Endothelial cell of umbilical vein (primary cell): Measurements from ENCODE around the gene NUP50. TPM values are rescaled to one million over a fixed set of nuclear protein-coding genes. Genes with fewer than 3 reads are reported as not detected.

ENCODE experiments used
- Bru-seq: library from RNA; stranded (reverse); fragments of 400-500 nt; gene quantifications from one replicate; lab custom pipeline; 2021; lab: Mats Ljungman, UMichigan
- BruChase-seq, 2 experiments: library from RNA; stranded (reverse); fragments of 400-500 nt; gene quantifications; one replicate each; lab custom pipeline; 2021; lab: Mats Ljungman, UMichigan
- BruUV-seq: library from RNA; stranded (reverse); fragments of 400-500 nt; replicated peaks from 2 replicates; lab custom pipeline; 2021; lab: Mats Ljungman, UMichigan
- CTCF ChIA-PET: fragments of 300-600, 350-600 bp; sonication (Branson Sonifier 250); formaldehyde crosslinking; loops from one replicate; lab custom pipeline; 2021; ENCODE audit warnings: antibody characterized with exemption, inconsistent platforms; lab: Charles Lee
- POLR2A ChIA-PET: fragments of 300-600, 350-600 bp; sonication (Branson Sonifier 250); formaldehyde crosslinking; loops from one replicate; lab custom pipeline; 2021; ENCODE audit warnings: antibody characterized with exemption, inconsistent platforms; lab: Charles Lee
- DNase-seq: peaks from one replicate; pipeline ENCODE4 v3.0.0-alpha.2; 2011; ENCODE audit warnings: low read depth, low spot score
- FAIRE-seq: peaks from 2 replicates; lab custom pipeline; 2011; peaks lifted over from hg19 to GRCh38; lab: Jason Lieb, UNC
- H2AFZ ChIP-seq: 2 replicates; pipeline ENCODE4 v1.6.0; 2012; ENCODE audit warnings: low read depth, low read length, control low read depth, inconsistent platforms
- H3K27ac ChIP-seq: 2 replicates; pipeline ENCODE4 v1.5.1; 2011; ENCODE audit warnings: low read depth, mild to moderate bottlenecking, control low read depth, low read length, moderate library complexity; ENCODE audit not compliant: insufficient read depth
- H3K27me3 ChIP-seq, 2 experiments: 2 replicates each; pipeline versions ENCODE4 v1.6.0 to v1.6.1; 2011; ENCODE audit warnings: low read length in 2 of 2, mixed read lengths in 1 of 2; ENCODE audit not compliant: control insufficient read depth in 2 of 2, insufficient read depth in 2 of 2
- H3K36me3 ChIP-seq, 2 experiments: 2 replicates in 1 of 2; 3 replicates in 1 of 2; pipeline ENCODE4 v1.5.1; 2011; ENCODE audit warnings: low read length in 2 of 2, mild to moderate bottlenecking in 1 of 2, moderate library complexity in 1 of 2; ENCODE audit not compliant: control insufficient read depth in 2 of 2, insufficient read depth in 2 of 2; ENCODE audit errors: extremely low read depth in 1 of 2
- H3K4me1 ChIP-seq: 3 replicates; pipeline ENCODE4 v1.5.1; 2011; ENCODE audit warnings: mild to moderate bottlenecking, low read length; ENCODE audit not compliant: control insufficient read depth, insufficient read depth; ENCODE audit errors: extremely low read depth
- H3K4me2 ChIP-seq: 2 replicates; pipeline ENCODE4 v1.6.1; 2011; ENCODE audit warnings: low read length, control low read depth, mixed read lengths; ENCODE audit not compliant: insufficient read depth
- H3K4me3 ChIP-seq, 3 experiments: fragments of 200-600 bp in 1 of 3; sonication (generic), shearing (Covaris generic) in 1 of 3; replicated peaks in 1 of 3; 2 replicates each; pipeline ENCODE4 v1.5.1; 2011 to 2016; ENCODE audit warnings: control low read depth in 3 of 3, low read length in 3 of 3, mild to moderate bottlenecking in 2 of 3, inconsistent platforms in 1 of 3, low read depth in 1 of 3, moderate library complexity in 1 of 3; ENCODE audit not compliant: insufficient read depth in 1 of 3
- H3K79me2 ChIP-seq: 2 replicates; pipeline ENCODE4 v1.6.0; 2012; ENCODE audit warnings: low read length, inconsistent platforms; ENCODE audit not compliant: control insufficient read depth, insufficient read depth
- H3K9ac ChIP-seq: replicated peaks from 2 replicates; pipeline ENCODE3; 2011; ENCODE audit warnings: low read length, control low read depth; ENCODE audit not compliant: insufficient read depth; ENCODE audit errors: extremely low read depth
- H3K9me1 ChIP-seq: replicated peaks from 3 replicates; pipeline ENCODE4 v1.6.0; 2011; ENCODE audit warnings: mild to moderate bottlenecking, low read length; ENCODE audit not compliant: control insufficient read depth, insufficient read depth; ENCODE audit errors: extremely low read depth
- H3K9me3 ChIP-seq: replicated peaks from 2 replicates; pipeline ENCODE4 v1.5.1; 2012; ENCODE audit warnings: low read length, inconsistent platforms; ENCODE audit not compliant: control insufficient read depth, insufficient read depth
- H4K20me1 ChIP-seq: replicated peaks from 2 replicates; pipeline ENCODE3; 2011; ENCODE audit warnings: mild to moderate bottlenecking, low read length; ENCODE audit not compliant: control insufficient read depth, insufficient read depth; ENCODE audit errors: extremely low read depth
- MAX ChIP-seq: IDR thresholded peaks from 2 replicates; pipeline ENCODE4 v1.6.1; 2011; ENCODE audit not compliant: insufficient read depth, insufficient read length
- MYC ChIP-seq: IDR thresholded peaks from one replicate; pipeline ENCODE4 v1.6.1; 2011; ENCODE audit warnings: mild to moderate bottlenecking, low read depth, low read length
- POLR2A ChIP-seq: IDR thresholded peaks from 2 replicates; pipeline ENCODE4 v1.6.1; 2012; ENCODE audit warnings: low read depth, mild to moderate bottlenecking, control low read depth, low read length
- POLR2AphosphoS5 ChIP-seq: IDR thresholded peaks from 2 replicates; pipeline ENCODE4 v1.6.1; 2012; ENCODE audit warnings: low read depth, mild to moderate bottlenecking, control low read depth, low read length, moderate library complexity; ENCODE audit not compliant: insufficient read depth
- dilution Hi-C: fragments of 300-500 bp; cut with MboI; formaldehyde crosslinking; loops from one replicate; pipeline ENCODE4 v1.15.0; 2019; ENCODE audit warnings: low sequenced_read_pairs; ENCODE audit not compliant: extremely low pct_ligation_motif_present
- intact Hi-C: fragments of 100-400 bp; cut with micrococcal nuclease; formaldehyde crosslinking; loops from one replicate; pipeline ENCODE4 v1.10.0; 2022
- long read RNA-seq: library from polyadenylated mRNA; stranded (forward); transcript quantifications from one replicate; pipeline ENCODE4 v2.0.0, GENCODE V29; 2021
- polyA minus RNA-seq, 3 experiments: library from RNA; depleted of rRNA, polyadenylated mRNA; stranded (reverse); fragments of >200 nt; gene quantifications; 1 replicate in 1 of 3; 2 replicates in 2 of 3; pipeline ENCODE4 v1.2.3, GENCODE V29; 2011
- polyA plus RNA-seq, 4 experiments: library from polyadenylated mRNA; depleted of rRNA in 3 of 4; stranded (reverse) in 3 of 4; unstranded in 1 of 4; fragments of >200 nt; gene quantifications; 2 replicates each; pipeline versions ENCODE4 v1.2.1 to v1.2.3, GENCODE V29; 2011 to 2012; ENCODE audit warnings: missing spikeins in 1 of 4
- total RNA-seq: library from RNA; stranded (reverse); gene quantifications from 2 replicates; pipeline ENCODE4 v1.2.3, GENCODE V29; 2021
- TF ChIP-seq, protein P1 (sequence below), 2 donors: IDR thresholded peaks; 1 replicate in 1 of 2; 2 replicates in 1 of 2; pipeline ENCODE4 v1.5.1; 2011; ENCODE audit warnings: low read length in 2 of 2, mild to moderate bottlenecking in 2 of 2, moderate library complexity in 2 of 2, control low read depth in 1 of 2, inconsistent platforms in 1 of 2, low read depth in 1 of 2; ENCODE audit not compliant: insufficient read depth in 1 of 2; ENCODE audit errors: extremely low read depth in 1 of 2

NUP50 gene, protein sequence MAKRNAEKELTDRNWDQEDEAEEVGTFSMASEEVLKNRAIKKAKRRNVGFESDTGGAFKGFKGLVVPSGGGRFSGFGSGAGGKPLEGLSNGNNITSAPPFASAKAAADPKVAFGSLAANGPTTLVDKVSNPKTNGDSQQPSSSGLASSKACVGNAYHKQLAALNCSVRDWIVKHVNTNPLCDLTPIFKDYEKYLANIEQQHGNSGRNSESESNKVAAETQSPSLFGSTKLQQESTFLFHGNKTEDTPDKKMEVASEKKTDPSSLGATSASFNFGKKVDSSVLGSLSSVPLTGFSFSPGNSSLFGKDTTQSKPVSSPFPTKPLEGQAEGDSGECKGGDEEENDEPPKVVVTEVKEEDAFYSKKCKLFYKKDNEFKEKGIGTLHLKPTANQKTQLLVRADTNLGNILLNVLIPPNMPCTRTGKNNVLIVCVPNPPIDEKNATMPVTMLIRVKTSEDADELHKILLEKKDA
- total RNA-seq (84.4 and 90.9 TPM in 2 replicates), polyA plus RNA-seq (12.4 TPM in 2 replicates), polyA minus RNA-seq (41.3 and 47.8 TPM in 2 replicates), Bru-seq, nascent RNA (percentile 90 among the genes with signal in this experiment), BruChase-seq, experiment 1, labeled RNA remaining after a 6-hour chase (percentile 95 among the genes with signal in this experiment), BruChase-seq, experiment 2, labeled RNA remaining after a 2-hour chase (percentile 97 among the genes with signal in this experiment)
- polyA plus RNA-seq (2011; cell fraction: cytosol; rRNA removed): 11.0 and 16.5 TPM in 2 replicates
- 18.5 and 20.5 TPM in 2 replicates for polyA plus RNA-seq (2011; cell fraction: nucleus; rRNA removed)
- 31.6 and 47.9 TPM in 2 replicates for polyA plus RNA-seq (2012)
- 15.8 TPM for polyA minus RNA-seq (2011; cell fraction: cytosol; rRNA and poly(A)+ RNA removed)
- 23.2 and 24.3 TPM in 2 replicates for polyA minus RNA-seq (2011; cell fraction: nucleus; rRNA and poly(A)+ RNA removed)
- long read RNA-seq, full-length matches to known transcripts: 76 of 144 reads
- long read RNA-seq, partial matches to known transcripts: 8 of 144 reads
- long read RNA-seq, other reads (novel, unspliced or antisense): 60 of 144 reads

GRCh38 chr22:45163451-45164269, at the start of gene NUP50:
TSS of gene NUP50 (plus strand) at chr22:45163925. CDS start at chr22:45168178, 4,253 bp downstream.
- POLR2A ChIA-PET: interaction anchor here (0.6 kb wide), 1 partner anchor 22 kb away, joined by 3 read pairs; no protein-coding TSS in a partner anchor

More at GRCh38 chr22:45163451-45164269, at the start of gene NUP50:
- BruUV-seq: no TSS peak
- Histone ChIP-seq H3K9ac (peak within 1 kb of the TSS; percentile 90), H3K36me3 (peaks cover 2 to 10% of the 10 kb centered on the region in 2 experiments), H3K9me1 (no peaks in the 10 kb centered on the region), H3K79me2 (peaks cover 91% of the 10 kb centered on the region), H2AFZ (peak within 1 kb of the TSS; percentile 93), H3K9me3 (no peaks in the 10 kb centered on the region), H3K4me2 (peak within 1 kb of the TSS; percentile 97), H3K4me3 (peak within 1 kb of the TSS; percentile 91 to 98 (median 98)), H3K27me3 (no peaks in the 10 kb centered on the region), H3K4me1 (peaks cover 36% of the 10 kb centered on the region), H3K27ac (peak within 1 kb of the TSS; percentile 85), H4K20me1 (no peaks in the 10 kb centered on the region)
- CTCF ChIA-PET: interaction anchor here (0.7 to 1.6 kb wide), 12 partner anchors 11 to 188 kb away, joined by 3 to 12 read pairs (median 4); no protein-coding TSS in a partner anchor
- intact Hi-C loops: loop anchor here (1.0 to 5.0 kb wide), 4 partner anchors 8 to 99 kb away; partner anchors contain the start of gene KIAA0930
- TF ChIP-seq POLR2A (peak; percentile 88), POLR2AphosphoS5 (peak; percentile 89), MYC (no peak), MAX (peak; percentile 69)
- TF ChIP-seq, protein P1, sequence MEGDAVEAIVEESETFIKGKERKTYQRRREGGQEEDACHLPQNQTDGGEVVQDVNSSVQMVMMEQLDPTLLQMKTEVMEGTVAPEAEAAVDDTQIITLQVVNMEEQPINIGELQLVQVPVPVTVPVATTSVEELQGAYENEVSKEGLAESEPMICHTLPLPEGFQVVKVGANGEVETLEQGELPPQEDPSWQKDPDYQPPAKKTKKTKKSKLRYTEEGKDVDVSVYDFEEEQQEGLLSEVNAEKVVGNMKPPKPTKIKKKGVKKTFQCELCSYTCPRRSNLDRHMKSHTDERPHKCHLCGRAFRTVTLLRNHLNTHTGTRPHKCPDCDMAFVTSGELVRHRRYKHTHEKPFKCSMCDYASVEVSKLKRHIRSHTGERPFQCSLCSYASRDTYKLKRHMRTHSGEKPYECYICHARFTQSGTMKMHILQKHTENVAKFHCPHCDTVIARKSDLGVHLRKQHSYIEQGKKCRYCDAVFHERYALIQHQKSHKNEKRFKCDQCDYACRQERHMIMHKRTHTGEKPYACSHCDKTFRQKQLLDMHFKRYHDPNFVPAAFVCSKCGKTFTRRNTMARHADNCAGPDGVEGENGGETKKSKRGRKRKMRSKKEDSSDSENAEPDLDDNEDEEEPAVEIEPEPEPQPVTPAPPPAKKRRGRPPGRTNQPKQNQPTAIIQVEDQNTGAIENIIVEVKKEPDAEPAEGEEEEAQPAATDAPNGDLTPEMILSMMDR (IDR thresholded peaks at IDR 0.05; ENCODE audit: extremely low read depth in 1 of 2, insufficient read depth in 1 of 2, low read depth in 1 of 2, low read length in 2 of 2): no peak
- FAIRE-seq (peak; percentile 71), DNase-seq (peak; percentile 98)
- dilution Hi-C loops: no loop called here
